Measurements from ENCODE around the gene TSPEAR.

GRCh38 chr21:44708213-44708865 is 3.0 kb downstream of the TSPEAR start:
- TF ChIP-seq POLR2A (IDR thresholded peaks at IDR 0.05; ENCODE audit: low read depth, low read length) (no peak), POLR2AphosphoS5 (IDR thresholded peaks at IDR 0.05; ENCODE audit: low read depth, low read length) (no peak), TAF1 (IDR thresholded peaks at IDR 0.05; ENCODE audit: low read depth, low read length) (no peak), PAX5 (IDR thresholded peaks at IDR 0.05; ENCODE audit: insufficient read depth, low read length, severe bottlenecking) (no peak), SPI1 (IDR thresholded peaks at IDR 0.05; ENCODE audit: low read depth, low read length) (no peak)
